HG03457 (cell line): ENCODE data around the gene PPP2R2C.

Experiments
- ATAC-seq: cut with Tn5 transposase; IDR thresholded peaks from one replicate; pipeline ENCODE4 v1.9.1; 2021; ENCODE audit warnings: moderate number of reproducible peaks; ENCODE audit not compliant: unreplicated experiment

PPP2R2C gene

DNA sequence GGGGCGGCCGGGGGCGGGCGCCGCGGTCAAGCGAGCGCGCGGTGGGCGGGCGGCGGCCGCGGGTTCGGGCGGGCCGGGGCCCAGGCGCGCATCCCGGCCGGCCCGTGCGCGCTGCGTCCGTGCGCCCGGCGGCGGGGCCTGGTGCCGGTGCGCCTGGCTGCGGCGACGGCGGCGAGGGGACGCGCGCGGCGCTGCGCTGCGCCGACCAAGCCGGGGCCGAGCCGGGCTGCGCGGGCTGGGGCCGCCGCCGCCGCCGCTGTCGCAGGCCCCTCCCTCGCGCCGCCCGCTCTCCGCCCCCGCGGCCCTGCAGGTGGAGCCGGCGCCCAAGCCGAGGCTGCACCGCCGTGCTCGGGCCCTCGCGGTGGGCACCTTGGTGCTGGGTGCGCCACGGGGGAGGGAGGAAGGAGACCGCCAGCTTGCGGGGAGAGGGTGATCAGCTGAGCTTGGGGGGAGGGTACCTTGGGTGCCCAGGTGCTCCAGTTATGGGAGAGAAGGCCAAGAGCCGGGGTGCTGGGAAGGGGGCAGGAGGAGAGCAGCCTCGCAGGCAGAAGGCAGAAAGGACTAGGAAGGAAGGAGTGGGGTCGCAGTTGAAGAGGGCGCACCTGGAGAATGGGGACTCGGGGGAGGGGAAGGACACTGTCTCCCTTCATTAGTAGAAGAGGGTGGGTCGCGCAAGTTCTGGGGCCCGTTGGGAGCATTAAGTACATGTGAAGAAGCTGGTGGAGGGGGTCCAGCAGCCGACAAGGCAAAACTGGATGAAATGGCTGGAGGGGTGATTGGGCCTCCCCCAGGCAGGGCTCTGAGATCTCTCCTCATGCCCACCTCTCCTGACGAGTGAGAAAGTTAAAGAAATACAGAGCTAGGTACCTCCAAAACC is at the start of gene PPP2R2C:
TSS of gene PPP2R2C (minus strand) at position 228 of the 877 bp plus-strand sequence. CDS start 385 bp downstream, outside the sequence.
- ATAC-seq: no peak

DNA sequence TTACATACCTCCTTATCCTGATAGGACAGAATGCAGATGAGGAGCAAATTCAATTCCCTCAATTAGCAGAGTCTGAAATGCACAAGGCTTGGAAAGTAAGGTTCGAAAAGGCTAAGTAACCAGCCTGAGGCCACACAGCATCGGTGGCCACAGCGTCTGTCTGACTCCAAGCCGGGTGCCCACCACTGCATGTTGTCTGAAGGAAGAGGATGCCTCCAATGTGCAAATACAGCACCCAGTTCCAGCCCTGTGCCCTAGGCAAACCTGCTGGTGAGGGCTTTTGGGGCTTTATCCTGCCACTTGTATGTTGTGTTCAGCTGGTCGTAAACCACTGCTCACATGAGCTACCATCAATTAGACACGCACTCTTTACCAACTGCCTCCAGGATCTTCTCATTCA is 48.6 kb upstream of the PPP2R2C start:
- ATAC-seq: no peak

DNA sequence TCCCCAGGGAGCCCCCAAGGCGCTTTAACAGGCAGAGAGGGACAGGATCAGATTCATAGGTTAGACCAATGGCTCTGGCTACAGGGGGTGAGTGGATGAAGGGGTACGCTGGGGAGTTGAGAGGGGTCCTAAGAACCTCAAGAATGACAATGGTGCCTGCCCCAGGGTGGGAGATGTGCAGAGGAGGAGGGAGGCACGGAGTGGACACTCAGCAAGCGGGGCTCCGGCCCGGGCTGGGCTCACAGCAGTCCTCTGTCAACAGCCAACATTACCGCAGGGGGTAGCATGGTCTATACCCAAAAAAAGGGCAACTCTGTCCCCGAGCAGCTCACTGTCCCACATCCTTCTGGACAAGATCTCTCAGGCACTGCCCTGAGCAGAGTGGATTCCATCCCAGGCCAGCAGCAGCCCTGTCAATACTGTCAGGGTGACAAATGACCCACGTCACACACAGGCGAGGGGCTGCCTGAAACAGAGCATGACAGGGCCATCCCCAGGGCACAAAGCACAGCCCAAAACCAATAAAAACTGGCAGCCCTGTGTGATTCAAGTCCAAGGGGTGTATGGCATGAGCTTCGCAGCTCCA is 47.7 kb upstream of the PPP2R2C start:
- no peak for ATAC-seq

DNA sequence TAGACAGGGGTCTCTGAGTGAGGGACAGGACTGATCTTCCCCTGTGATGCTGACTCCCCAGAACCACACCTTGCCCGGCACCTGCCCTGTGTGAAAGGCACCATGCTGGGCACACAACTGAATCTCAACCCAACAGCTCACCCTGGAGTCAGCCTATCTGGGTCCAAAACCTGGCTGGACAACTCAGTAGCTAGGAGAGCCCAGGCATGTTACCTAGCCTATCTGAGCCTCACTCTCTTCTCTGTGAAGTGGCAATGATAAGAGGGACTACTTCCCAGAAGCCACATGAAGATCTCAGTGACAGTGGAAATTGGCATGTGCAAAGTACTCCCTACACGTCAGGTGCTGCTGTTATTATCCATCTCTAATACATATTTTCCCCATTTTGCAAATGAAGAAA is 44.8 kb upstream of the PPP2R2C start:
- ATAC-seq: no peak

DNA sequence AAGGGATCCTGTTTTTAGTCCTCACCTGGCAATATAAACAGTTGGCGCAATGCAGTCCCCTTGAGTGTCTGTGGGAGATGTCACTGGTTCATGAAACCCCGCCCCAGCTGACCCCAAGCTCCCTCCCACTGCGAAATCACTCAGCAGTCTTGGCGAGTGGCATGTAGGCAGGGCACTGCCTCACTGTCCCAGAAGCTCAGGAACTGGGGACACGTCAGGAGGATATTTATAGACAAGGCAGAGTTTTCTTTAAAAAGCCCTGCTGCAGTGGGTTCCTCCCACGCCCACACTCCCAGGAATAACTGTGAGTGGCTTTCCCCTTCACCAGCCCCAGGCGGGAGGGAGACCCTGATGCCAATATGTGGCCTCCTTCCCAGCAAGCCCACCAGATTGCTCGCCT is 44.3 kb upstream of the PPP2R2C start:
- ATAC-seq: no peak

DNA sequence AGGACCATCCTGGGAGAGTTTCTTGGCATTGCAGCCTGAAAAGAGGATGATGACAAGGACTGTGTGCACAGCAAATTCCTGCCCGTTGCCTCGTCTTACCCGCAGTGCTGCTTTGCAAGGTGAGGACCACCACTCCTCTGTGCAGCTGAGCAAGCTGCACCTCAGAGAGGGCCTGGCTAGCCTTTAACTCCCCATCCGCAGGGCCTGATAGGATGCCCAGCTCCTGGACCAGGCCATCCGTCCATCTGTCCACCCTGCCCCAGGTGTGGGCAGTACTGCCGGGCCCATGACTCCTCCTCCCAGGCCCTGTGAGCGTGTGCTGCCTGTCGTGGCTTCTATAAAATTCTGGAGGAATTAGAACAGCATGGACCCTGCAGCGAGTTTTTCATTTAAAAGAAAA is 43.9 kb upstream of the PPP2R2C start:
- no peak for ATAC-seq

DNA sequence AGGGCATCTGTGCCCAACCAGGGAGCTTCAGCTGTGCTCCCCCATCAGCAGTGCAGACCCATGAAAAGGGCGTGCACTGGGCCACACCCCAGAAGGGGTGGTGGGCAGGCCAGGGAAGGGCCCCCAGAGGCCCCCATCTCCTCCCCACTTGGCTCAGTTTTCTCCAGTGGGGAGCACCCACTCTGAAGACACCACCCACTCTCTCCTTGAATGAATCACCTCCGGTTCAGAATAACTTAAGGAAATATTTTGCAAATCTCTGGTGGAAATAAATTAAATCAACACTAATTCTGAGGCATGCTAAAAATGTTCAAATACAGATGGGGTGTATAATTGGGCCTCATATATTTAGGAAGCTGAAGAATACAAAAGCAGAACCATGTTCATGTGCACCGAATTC is 41.3 kb upstream of the PPP2R2C start:
- ATAC-seq: no peak

DNA sequence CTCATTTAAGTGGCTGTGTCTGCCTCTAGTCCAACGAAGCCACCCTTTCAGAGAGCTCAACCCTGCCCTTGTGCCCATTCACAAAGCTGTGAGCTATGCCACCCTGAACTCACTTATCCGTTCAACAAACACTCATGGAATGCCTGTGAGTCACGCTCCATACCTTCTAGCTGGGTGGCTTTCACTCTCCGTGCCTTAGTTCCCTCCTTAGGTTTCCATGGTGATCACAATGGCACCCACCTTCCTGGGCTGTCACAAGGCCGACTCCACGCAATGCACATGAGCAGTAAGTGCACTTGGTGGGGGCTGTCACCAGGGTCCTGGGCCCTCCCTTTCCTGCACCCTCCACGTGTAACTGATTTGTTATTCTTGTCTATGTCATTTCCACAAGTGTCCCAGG is 37.2 kb upstream of the PPP2R2C start:
- ATAC-seq: no peak

DNA sequence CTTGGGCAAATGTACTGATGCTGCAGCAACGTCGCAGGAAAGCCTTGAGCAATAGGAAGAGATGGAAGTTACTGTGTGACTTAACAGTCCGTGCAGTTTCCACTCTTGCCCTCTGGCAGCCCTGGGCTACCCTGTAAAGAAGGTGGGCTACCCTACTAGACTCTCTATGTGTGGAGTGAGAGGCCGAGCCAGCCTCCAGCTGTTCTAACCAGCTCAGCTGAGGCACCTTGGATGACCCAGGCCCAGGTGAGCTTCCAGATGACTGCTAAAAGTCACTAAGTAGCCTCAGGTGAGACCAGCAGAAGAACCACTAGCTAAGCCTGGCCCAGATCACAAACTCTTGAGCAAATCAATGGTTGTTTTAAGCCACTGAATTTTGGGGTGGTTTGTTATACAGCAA is 34.9 kb upstream of the PPP2R2C start:
- no peak for ATAC-seq

DNA sequence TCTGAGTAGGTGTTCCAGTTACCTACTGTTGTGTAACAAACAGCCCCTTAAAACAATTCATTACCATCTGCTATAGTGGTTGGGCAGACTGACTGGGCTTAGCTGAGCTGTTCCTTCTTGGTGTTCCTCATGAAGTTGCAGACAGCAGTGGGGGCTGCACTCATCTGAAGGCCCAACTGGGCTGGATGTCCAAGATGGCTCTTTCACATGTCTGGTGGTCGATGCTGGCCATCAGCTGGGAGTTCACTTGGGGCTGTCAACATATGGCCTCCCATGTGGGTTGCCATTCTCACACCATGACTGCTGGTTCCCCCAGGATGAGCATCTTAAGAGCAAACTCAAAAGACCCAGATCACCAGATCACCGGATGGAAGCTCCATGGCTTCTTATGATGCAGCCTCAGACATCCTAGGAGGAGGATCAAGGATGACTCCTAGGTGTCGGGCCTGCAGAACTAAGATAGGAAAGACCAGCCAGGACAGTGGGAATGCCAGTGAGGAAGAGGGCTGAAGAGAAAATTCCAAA is 34.3 kb upstream of the PPP2R2C start:
- no peak for ATAC-seq

DNA sequence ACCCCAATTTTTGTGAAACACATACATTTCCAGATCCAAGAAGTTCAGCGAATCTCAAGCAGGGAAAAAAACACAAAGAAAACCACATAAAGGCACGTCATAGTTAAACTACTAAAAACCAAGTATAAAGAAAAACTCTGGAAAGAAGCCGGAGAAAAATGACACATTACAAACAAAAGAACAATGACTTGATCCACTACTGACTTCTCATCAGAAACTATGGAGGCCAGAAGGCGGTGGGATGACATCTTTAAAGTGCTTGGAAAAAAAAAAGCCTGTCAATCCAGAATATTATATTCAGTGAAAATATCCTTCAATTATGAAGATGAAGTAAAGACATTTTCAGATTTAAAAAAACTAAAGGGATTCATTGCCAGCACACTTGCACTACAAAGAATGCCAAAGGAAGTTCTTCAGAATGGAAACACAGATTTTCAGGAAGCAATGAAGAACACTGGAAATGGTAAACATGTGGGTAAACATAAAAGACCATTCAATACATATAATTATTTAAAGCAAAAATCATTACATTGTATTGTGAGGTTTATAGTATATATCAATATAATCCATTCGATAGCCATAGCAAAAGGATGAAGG is 32.6 kb upstream of the PPP2R2C start:
- ATAC-seq: no peak

DNA sequence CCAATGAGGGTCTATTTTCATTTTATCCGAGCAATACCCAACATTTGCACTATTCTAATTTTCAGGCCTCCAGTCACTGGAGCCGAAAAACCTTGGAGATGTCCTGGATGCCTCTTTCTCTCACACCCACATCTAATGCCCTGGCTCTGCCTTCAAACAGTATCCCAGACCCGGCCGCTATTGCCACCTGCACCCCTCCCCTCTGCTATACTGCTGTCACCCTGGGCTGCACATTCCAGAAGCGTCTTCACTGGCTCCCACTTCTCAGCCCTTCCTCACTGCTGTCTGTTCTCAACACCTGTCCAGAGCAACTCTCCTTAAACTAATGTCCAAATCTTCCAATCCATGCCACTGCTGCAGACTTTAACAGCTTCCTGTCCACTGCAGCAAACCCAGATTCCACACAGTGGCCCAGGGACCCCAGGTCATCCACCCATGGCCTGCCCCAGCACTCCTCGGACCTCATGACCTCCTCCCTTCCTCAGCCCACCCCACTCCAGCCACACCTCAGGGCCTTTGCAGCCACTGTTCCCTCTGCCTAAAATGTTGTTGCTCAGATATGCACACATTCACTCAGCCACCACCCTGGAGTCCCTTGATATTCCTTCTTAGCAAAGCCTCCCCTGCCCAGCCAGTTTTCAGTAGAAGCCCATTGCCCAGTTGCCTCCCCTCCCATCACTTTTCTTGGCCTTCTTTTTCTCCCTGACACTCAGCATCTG is 30.5 kb upstream of the PPP2R2C start:
- no peak for ATAC-seq

DNA sequence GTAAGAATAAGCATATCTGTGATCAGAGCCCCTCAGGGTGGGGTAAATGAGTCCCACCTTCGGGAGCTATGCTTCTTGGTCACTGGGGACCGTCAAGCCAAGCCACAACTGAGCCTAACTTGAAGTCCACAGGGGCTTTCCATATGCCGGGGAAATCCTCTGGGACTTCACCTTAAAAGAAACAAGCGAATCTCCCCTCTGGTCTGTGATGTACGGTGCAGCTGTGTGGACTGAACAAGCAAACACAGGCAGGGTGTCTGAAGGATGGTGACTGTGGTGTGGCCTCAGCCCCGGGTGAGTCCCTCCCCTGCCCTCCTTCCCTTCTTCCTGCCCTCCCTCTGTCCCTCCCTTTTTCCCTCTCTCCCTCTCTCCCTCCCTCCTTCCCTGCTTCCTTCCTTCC is 29.7 kb upstream of the PPP2R2C start:
- ATAC-seq: no peak

DNA sequence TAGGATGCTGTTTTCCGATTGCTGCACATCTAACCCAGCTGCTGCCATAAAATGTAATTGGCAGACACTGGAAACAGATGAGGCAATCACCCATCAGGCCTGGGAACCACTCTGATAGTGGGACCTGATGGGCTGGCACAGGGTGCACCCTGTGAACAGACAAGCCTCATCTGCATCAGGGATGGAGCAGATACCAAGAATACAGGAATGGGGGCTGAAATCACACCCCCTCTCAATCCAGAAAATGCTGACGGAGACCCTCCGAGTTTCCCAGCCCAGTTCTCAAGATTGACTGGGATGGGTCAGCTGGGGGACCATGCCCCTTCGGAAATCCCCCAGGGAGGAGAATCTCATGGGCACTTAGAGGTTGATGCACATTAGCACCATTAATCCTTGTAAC is 28.8 kb upstream of the PPP2R2C start:
- no peak for ATAC-seq

DNA sequence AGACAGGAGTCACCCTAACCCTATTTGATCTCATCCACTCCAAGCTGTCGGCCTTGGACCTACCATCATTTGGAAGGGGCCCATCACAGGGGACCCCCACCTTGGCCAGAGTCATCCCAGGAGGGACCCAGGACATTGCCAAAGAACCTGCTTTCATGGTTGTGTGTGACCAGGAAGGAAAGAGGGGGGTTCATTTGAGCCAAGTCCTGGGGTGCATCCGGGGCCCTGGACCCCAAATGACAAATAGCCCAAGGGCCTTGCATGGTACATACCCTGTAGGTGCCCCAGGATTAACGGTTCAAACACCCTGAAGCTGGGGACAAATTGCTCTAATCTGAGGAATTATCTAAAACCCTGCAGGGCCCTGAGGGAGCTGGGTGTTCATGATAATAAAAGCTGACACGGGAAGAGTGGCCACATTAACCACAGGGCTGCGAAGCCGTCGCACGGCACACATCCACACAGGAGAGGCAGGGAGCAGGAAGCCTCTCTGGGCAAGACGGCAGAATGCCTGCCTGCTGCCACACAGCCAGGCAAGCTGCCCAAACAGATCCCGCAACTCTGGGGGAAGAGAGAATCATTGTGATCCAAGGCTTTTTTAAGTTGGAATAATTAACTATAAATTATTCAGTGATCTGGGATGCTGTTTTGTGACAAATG is 28.2 kb upstream of the PPP2R2C start:
- no peak for ATAC-seq

DNA sequence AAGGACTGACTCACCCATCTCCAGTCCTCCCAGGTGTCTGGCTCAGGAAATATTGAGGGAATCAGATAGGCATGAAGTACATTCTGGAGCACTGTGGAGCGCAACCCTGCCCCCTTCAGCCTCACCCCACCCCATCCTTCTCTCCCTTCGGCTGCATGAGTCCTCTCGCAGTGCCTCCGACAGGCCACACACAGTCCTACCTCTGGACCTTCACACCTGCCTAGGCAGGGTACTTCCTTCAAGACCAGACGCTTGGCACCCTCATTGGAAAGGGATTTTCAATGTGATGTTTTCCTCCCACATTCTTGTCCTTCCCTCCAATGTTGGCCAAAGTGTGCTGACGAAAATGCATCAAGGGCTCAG is 26.8 kb upstream of the PPP2R2C start:
- no peak for ATAC-seq

DNA sequence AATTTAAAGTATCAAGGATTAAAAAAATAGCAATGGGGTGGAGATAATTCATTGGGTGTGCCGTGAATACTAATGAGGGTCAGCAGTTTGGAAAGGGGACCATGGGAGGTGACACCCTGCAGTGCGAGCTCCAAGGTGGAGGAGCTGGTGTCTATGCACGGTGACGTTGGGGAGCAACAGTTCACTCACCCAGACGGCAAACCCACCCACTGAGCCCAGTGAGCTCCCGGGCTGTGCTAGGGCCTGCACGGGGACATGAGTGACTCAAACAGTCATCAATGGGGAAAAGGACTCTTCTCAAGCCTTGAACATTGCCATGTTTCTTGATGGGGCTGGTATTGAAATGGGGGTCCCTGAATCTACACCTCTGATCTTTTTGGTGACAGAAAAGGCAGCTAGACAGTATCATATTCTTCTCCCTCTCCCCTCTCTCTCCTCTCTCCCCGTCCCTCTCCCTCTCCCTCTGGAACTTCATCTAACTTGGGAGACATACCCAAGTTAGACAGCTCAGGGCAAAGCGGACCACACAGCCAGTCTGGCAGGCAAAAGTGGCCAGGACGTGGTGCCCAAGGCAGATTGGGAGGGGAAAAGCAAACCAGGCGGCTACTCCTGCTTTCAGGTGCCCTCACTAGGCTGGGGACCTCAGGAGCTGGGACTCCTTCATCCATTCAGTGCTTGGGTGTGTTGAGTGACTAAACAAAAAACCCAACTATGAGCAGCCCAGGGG is 26.3 kb upstream of the PPP2R2C start:
- ATAC-seq: no peak

DNA sequence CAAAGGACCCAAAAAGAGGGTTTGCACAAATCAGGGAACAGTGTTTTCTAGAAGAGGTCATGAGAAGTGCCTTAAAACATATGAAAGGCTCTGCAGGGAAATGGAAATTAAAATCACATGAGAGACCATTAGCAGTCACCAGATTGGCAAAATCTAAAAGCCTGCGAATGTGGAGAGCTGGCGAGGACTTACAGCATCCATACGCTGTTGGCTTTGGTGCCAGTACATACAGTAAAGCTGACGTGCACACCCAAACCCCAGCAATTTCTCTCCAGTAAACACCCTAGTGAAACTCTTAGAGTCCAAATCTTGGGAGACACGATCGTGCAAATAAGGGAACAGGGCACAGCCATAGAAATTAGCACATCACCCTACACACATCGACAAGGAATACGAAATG is 25.4 kb upstream of the PPP2R2C start:
- ATAC-seq: no peak

DNA sequence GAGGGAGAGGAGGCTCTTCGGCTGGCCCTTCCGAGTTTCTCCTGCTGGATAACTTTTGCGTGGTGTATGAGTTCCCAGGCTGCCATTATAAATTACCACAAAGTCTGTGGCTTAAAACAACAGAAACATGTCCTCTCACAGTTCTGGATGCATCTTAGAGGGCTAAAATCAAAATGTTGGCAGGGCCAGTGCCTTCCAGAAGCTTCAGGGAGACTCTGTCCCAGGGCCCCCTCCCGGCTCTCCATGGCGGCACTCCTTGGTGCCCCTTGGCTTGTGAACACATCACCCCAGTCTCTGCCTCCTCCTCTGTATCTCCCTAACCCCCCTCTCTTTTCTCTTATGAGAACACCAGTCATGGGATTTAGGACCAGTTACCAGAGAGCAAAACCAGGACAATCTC is 23.3 kb upstream of the PPP2R2C start:
- ATAC-seq: no peak

DNA sequence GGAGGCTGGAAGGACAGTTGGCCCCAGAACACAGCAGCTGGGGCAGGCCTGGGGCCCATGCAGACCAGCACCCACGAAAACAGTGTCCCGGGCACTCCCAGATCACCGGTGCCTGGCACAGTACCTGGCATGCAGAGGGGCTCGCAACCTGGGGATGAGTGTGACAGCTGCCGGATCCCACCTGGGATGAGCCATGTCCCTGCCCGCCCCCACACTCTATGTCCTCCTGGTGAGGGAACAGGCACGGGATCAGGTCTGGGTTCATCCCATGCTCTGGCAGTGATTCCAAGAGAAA is 22.8 kb upstream of the PPP2R2C start:
- no peak for ATAC-seq
